ENCODE data around the gene EFCAB13. TPM values are rescaled to one million over a fixed set of nuclear protein-coding genes. Genes with fewer than 3 reads are reported as not detected.
"Not testable (repeated sequence)": the region's sequence is repeated elsewhere in the genome, so short reads cannot be mapped to it uniquely, and the experiment has no call there.

EFCAB13 gene
- total and polyA plus RNA-seq, 4 donors: 0.56 to 21.4 (median 3.6) TPM

- 96 to 99% methylated on average over 1 of the region's 1 CpG for WGBS, 2 donors
- ATAC-seq (ENCODE audit: insufficient read depth, low FRiP score): no peak
- Histone ChIP-seq H3K9me3 (ENCODE audit: control insufficient read depth in 4 of 4, insufficient read depth in 3 of 4, low read length in 3 of 4) (no peaks in the 10 kb centered on the region), H3K27me3 (ENCODE audit: control insufficient read depth in 3 of 3, insufficient read depth in 3 of 3, low read length in 2 of 3) (no peaks in the 10 kb centered on the region), H3K36me3 (ENCODE audit: control insufficient read depth in 4 of 4, insufficient read depth in 4 of 4, low read length in 4 of 4) (no peaks in the 10 kb centered on the region), H3K4me3 (no peak overlapping the region), H3K9ac (ENCODE audit: insufficient read depth in 1 of 2, low read length in 2 of 2) (no peak overlapping the region), H3K4me1 (ENCODE audit: control insufficient read depth in 5 of 5, insufficient read depth in 5 of 5, low read length in 5 of 5) (no peaks in the 10 kb centered on the region), H3K27ac (ENCODE audit: low read depth in 1 of 2, low read length in 1 of 2) (no peak overlapping the region)
- no peak for DNase-seq
- no peak for TF ChIP-seq CTCF (IDR thresholded peaks at IDR 0.05; ENCODE audit: control extremely low read depth, extremely low read depth)
Observed at GRCh38 chr17:47414612-47415011, 90.9 kb downstream of the EFCAB13 start.

DNA sequence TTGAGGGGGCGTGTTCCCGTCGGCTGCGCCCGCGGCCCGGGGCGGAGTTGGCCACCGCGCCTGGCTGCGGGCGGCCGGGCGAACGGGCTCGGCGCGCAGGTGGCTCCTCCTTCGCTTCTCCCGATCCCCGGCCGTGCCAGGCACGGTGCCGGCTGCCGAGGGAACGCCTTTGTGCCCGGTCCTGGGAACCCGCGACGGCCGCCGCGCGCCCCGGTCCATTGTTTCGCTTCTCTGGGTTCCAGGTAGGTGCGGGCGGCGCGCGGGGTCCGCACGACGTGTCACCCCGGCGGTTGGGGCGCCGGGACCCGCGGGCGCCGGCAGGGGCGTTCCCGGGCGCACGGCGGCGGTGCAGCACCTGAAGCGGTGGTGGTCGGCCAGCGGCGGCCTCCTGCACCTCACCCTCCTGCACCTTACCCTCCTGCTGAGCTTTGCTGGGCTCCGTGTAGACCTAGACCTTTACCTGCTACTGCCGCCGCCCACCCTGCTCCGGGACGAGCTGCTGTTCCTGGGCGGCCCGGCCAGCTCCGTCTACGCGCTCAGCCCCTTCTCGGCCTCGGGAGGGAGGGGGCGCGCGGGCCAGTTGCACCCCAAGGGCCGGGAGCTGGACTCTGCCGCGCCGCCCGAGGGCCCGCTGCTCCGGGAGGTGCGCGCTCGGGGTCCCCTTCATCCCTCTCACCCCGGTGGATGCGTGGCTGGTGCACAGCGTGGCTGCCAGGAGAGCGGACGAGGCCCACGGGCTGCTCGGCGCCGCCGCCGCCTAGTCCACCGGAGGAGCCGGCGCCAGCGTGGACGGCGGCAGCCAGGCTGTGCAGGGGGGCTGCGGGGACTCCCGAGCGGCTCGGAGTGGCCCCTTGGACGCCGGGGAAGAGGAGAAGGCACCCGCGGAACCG is 99.9 kb downstream of the EFCAB13 start:
- DNase-seq (peak; percentile 9 to 21 (median 9)), ATAC-seq (ENCODE audit: insufficient read depth, low FRiP score) (peak; percentile 11)
- no peak overlapping the region for H3K9ac ChIP-seq (ENCODE audit: insufficient read depth in 1 of 2, low read length in 2 of 2)
- TF ChIP-seq CTCF (IDR thresholded peaks at IDR 0.05; ENCODE audit: control extremely low read depth, extremely low read depth): no peak
- no peaks in the 10 kb centered on the region for H3K36me3 ChIP-seq (ENCODE audit: control insufficient read depth in 4 of 4, insufficient read depth in 4 of 4, low read length in 4 of 4)
- WGBS, 2 donors: 4 to 6% methylated on average over 101 to 113 of the region's 113 CpGs
- H3K4me1 ChIP-seq (ENCODE audit: control insufficient read depth in 5 of 5, insufficient read depth in 5 of 5, low read length in 5 of 5): peaks cover 0 to 9% (median 0%) of the 10 kb centered on the region in 5 donors
- H3K27me3 ChIP-seq (ENCODE audit: control insufficient read depth in 3 of 3, insufficient read depth in 3 of 3, low read length in 2 of 3): peaks cover 0 to 5% (median 4%) of the 10 kb centered on the region in 3 donors
- H3K27ac ChIP-seq (ENCODE audit: low read depth in 1 of 2, low read length in 1 of 2): no peak overlapping the region
- no peaks in the 10 kb centered on the region for H3K9me3 ChIP-seq (ENCODE audit: control insufficient read depth in 4 of 4, insufficient read depth in 3 of 4, low read length in 3 of 4)
- peak overlapping the region; percentile 47 for H3K4me3 ChIP-seq

- not testable (repeated sequence) for ATAC-seq (ENCODE audit: insufficient read depth, low FRiP score); H3K4me3 ChIP-seq; DNase-seq; H3K27me3 ChIP-seq (ENCODE audit: control insufficient read depth in 3 of 3, insufficient read depth in 3 of 3, low read length in 2 of 3); H3K36me3 ChIP-seq (ENCODE audit: control insufficient read depth in 4 of 4, insufficient read depth in 4 of 4, low read length in 4 of 4); H3K9ac ChIP-seq (ENCODE audit: insufficient read depth in 1 of 2, low read length in 2 of 2); H3K4me1 ChIP-seq (ENCODE audit: control insufficient read depth in 5 of 5, insufficient read depth in 5 of 5, low read length in 5 of 5); H3K27ac ChIP-seq (ENCODE audit: low read depth in 1 of 2, low read length in 1 of 2); H3K9me3 ChIP-seq (ENCODE audit: control insufficient read depth in 4 of 4, insufficient read depth in 3 of 4, low read length in 3 of 4)
- 82 to 96% methylated on average over 3 of the region's 3 CpGs for WGBS, 2 donors
Observed at GRCh38 chr17:47425233-47425632, 101.5 kb downstream of the EFCAB13 start.

DNA sequence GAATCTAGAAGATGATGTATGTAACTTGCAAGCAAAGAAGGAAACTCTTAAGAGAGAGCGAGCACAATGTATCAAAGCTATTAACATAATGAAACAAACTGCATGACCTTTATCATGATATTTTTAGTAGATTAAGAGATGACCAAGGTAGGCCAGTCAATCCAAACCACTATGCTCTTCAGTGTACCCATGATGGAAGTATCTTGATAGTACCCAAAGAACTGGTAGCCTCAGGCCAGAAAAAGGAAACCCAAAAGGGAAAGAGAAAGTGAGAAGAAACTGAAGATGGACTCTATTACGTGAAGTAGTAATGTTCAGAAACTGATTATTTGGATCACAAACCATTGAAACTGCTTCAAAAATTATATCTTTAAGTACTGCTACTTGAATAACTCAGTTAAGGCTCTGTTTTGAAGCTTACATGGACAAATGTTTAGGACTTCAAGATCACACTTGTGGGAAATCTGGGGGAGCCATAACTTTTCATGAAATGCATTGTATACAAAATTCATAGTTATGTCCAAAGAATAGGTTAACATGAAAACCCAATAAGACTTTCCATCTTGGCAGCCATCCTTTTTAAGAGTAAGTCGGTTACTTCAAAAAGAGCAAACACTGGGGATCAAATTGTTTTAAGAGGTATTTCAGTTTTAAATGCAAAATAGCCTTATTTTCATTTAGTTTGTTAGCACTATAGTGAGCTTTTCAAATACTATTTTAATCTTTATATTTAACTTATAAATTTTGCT is 102.3 kb downstream of the EFCAB13 start:
- not testable (repeated sequence) for H3K4me3 ChIP-seq; H3K36me3 ChIP-seq (ENCODE audit: control insufficient read depth in 4 of 4, insufficient read depth in 4 of 4, low read length in 4 of 4); H3K9ac ChIP-seq (ENCODE audit: insufficient read depth in 1 of 2, low read length in 2 of 2); H3K9me3 ChIP-seq (ENCODE audit: control insufficient read depth in 4 of 4, insufficient read depth in 3 of 4, low read length in 3 of 4); H3K27me3 ChIP-seq (ENCODE audit: control insufficient read depth in 3 of 3, insufficient read depth in 3 of 3, low read length in 2 of 3); DNase-seq; H3K27ac ChIP-seq (ENCODE audit: low read depth in 1 of 2, low read length in 1 of 2); H3K4me1 ChIP-seq (ENCODE audit: control insufficient read depth in 5 of 5, insufficient read depth in 5 of 5, low read length in 5 of 5); ATAC-seq (ENCODE audit: insufficient read depth, low FRiP score)
- WGBS, 2 donors: 94 to 95% methylated on average over 3 of the region's 3 CpGs
